Stimulated activated CD8-positive, alpha-beta memory T cell treated with anti-CD3 and anti-CD28 coated beads, Interleukin-2, amount 100 ng/mL, for 48 hours (primary cell): ENCODE measurements around the gene MLST8.
"Not testable (repeated sequence)": the region's sequence is repeated elsewhere in the genome, so short reads cannot be mapped to it uniquely, and the experiment has no call there.

Experiments
- DNase-seq, 2 donors: peaks; one replicate each; pipeline ENCODE4 v3.0.0-alpha.2; 2020; ENCODE audit warnings: low read depth in 2 of 2

The MLST8 gene

GRCh38 chr16:2244926-2245795 lies 39.9 kb downstream of the MLST8 start:
- no peak for DNase-seq

- no peak for DNase-seq
Observed at GRCh38 chr16:2246301-2246885, 41.1 kb downstream of the MLST8 start.

- DNase-seq = peak in 1 of 2 donors; percentile 29
Observed at GRCh38 chr16:2250652-2251295, 45.5 kb downstream of the MLST8 start.

GRCh38 chr16:2251296-2252111 lies 46.2 kb downstream of the MLST8 start, which contains the start of gene ECI1:
ECI1 (minus strand) TSS chr16:2251587; CDS start chr16:2251566, 21 bp downstream.
- peak; percentile 84 to 89 for DNase-seq

GRCh38 chr16:2252806-2253148 lies 47.5 kb downstream of the MLST8 start:
- no peak for DNase-seq

- no peak for DNase-seq
Observed at GRCh38 chr16:2253293-2253692, 48.0 kb downstream of the MLST8 start.

- no peak for DNase-seq
Observed at GRCh38 chr16:2256531-2257140, 51.4 kb downstream of the MLST8 start.

GRCh38 chr16:2257726-2258125 lies 52.5 kb downstream of the MLST8 start:
- DNase-seq = no peak

- not testable (repeated sequence) for DNase-seq
Observed at GRCh38 chr16:2258530-2258929, 53.3 kb downstream of the MLST8 start.
